HUES48 (cell line): ENCODE measurements around the gene NUDT3.
A peak's percentile ranks its signal among the peaks of the same experiment; 100 is the strongest.
"Not testable (repeated sequence)": the region's sequence is repeated elsewhere in the genome, so short reads cannot be mapped to it uniquely, and the experiment has no call there.

ENCODE experiments used
- H3K27ac ChIP-seq: one replicate; pipeline ENCODE4 v1.7.0; 2013; ENCODE audit warnings: low read depth, low read length, inconsistent platforms
- H3K27me3 ChIP-seq: 2 replicates; pipeline ENCODE4 v1.6.1; 2013; ENCODE audit warnings: mild to moderate bottlenecking, low read length; ENCODE audit not compliant: control insufficient read depth, insufficient read depth
- H3K36me3 ChIP-seq: 2 replicates; pipeline ENCODE4 v1.6.1; 2013; ENCODE audit warnings: low read length; ENCODE audit not compliant: control insufficient read depth, insufficient read depth
- H3K4me1 ChIP-seq: 2 replicates; pipeline ENCODE4 v1.6.1; 2013; ENCODE audit warnings: mild to moderate bottlenecking, low read length; ENCODE audit not compliant: control insufficient read depth, insufficient read depth
- H3K4me3 ChIP-seq: 2 replicates; pipeline ENCODE4 v1.5.1; 2013; ENCODE audit warnings: mild to moderate bottlenecking, low read depth, low read length
- H3K9ac ChIP-seq: 2 replicates; pipeline ENCODE4 v1.6.1; 2013; ENCODE audit warnings: mild to moderate bottlenecking, low read depth, low read length, moderate library complexity
- H3K9me3 ChIP-seq: 2 replicates; pipeline ENCODE4 v1.6.1; 2013; ENCODE audit warnings: low read length; ENCODE audit not compliant: control insufficient read depth, insufficient read depth

Gene NUDT3

GRCh38 chr6:34248727-34249468 is 143.6 kb downstream of the NUDT3 start, which contains the start of gene SMIM29:
SMIM29 (minus strand) TSS chr6:34249006; CDS start chr6:34247791, 1,215 bp downstream.
- H3K27ac ChIP-seq = peak within 1 kb of the TSS; percentile 95
- peaks cover 14% of the 10 kb centered on the region for H3K4me1 ChIP-seq
- H3K4me3 ChIP-seq = peak within 1 kb of the TSS; percentile 94
- no peaks in the 10 kb centered on the region for H3K9me3 ChIP-seq
- H3K9ac ChIP-seq = peak within 1 kb of the TSS; percentile 70
- H3K27me3 ChIP-seq = no peaks in the 10 kb centered on the region
- peaks cover 14% of the 10 kb centered on the region for H3K36me3 ChIP-seq

GRCh38 chr6:34248198-34248726 is 144.2 kb downstream of the NUDT3 start:
- peaks cover 19% of the 10 kb centered on the region for H3K4me1 ChIP-seq
- H3K9ac ChIP-seq = peak overlapping the region; percentile 19; the same call in 1 of the 2 replicates
- H3K27ac ChIP-seq = peak overlapping the region; percentile 95

GRCh38 chr6:34247481-34248197 is 144.8 kb downstream of the NUDT3 start:
- Histone ChIP-seq H3K4me1 (peaks cover 26% of the 10 kb centered on the region), H3K4me3 (no peak overlapping the region; the same call in 1 of the 2 replicates), H3K9me3 (no peaks in the 10 kb centered on the region), H3K27ac (peak overlapping the region; percentile 95), H3K9ac (no peak overlapping the region), H3K27me3 (no peaks in the 10 kb centered on the region), H3K36me3 (peaks cover 26% of the 10 kb centered on the region)

More at GRCh38 chr6:34248198-34248726, 144.2 kb downstream of the NUDT3 start:
- peaks cover 20% of the 10 kb centered on the region for H3K36me3 ChIP-seq
- H3K9me3 ChIP-seq = no peaks in the 10 kb centered on the region
- H3K27me3 ChIP-seq = no peaks in the 10 kb centered on the region
- H3K4me3 ChIP-seq = peak overlapping the region; percentile 75

- Histone ChIP-seq H3K27ac (peak overlapping the region; percentile 95), H3K4me1 (peaks cover 34% of the 10 kb centered on the region)
Observed at GRCh38 chr6:34246563-34247391, 145.7 kb downstream of the NUDT3 start.

GRCh38 chr6:34246249-34246562 is 146.3 kb downstream of the NUDT3 start:
- no peak overlapping the region for H3K4me3 ChIP-seq
- no peaks in the 10 kb centered on the region for H3K27me3 ChIP-seq
- no peaks in the 10 kb centered on the region for H3K9me3 ChIP-seq
- H3K4me1 ChIP-seq = peaks cover 36% of the 10 kb centered on the region
- peak overlapping the region; percentile 95 for H3K27ac ChIP-seq
- no peak overlapping the region for H3K9ac ChIP-seq
- peaks cover 41% of the 10 kb centered on the region for H3K36me3 ChIP-seq

More at GRCh38 chr6:34246563-34247391, 145.7 kb downstream of the NUDT3 start:
- H3K36me3 ChIP-seq = peaks cover 35% of the 10 kb centered on the region
- no peak overlapping the region for H3K9ac ChIP-seq
- no peaks in the 10 kb centered on the region for H3K9me3 ChIP-seq
- H3K27me3 ChIP-seq = no peaks in the 10 kb centered on the region
- H3K4me3 ChIP-seq = no peak overlapping the region

GRCh38 chr6:34245761-34246140 is 146.7 kb downstream of the NUDT3 start:
- H3K4me1 ChIP-seq = peaks cover 40% of the 10 kb centered on the region
- peak overlapping the region; percentile 95 for H3K27ac ChIP-seq
- H3K27me3 ChIP-seq, H3K9me3 ChIP-seq, H3K9ac ChIP-seq, H3K4me3 ChIP-seq: not testable (repeated sequence)
- peaks cover 45% of the 10 kb centered on the region for H3K36me3 ChIP-seq

- H3K9ac ChIP-seq = not testable (repeated sequence)
- peaks cover 45% of the 10 kb centered on the region for H3K4me1 ChIP-seq
- H3K27ac ChIP-seq = peak overlapping the region; percentile 95
Observed at GRCh38 chr6:34245032-34245760, 147.3 kb downstream of the NUDT3 start.

GRCh38 chr6:34243901-34244884 is 148.3 kb downstream of the NUDT3 start:
- Histone ChIP-seq H3K9me3 (no peaks in the 10 kb centered on the region), H3K36me3 (peaks cover 61% of the 10 kb centered on the region), H3K4me3 (no peak overlapping the region), H3K27me3 (no peaks in the 10 kb centered on the region), H3K9ac (no peak overlapping the region), H3K27ac (peak overlapping the region; percentile 95), H3K4me1 (peaks cover 55% of the 10 kb centered on the region)

More at GRCh38 chr6:34245032-34245760, 147.3 kb downstream of the NUDT3 start:
- not testable (repeated sequence) for H3K27me3 ChIP-seq, H3K9me3 ChIP-seq, H3K4me3 ChIP-seq
- H3K36me3 ChIP-seq = peaks cover 51% of the 10 kb centered on the region

- no peak overlapping the region for H3K9ac ChIP-seq
- no peaks in the 10 kb centered on the region for H3K27me3 ChIP-seq
- H3K4me1 ChIP-seq = peaks cover 53% of the 10 kb centered on the region
- H3K9me3 ChIP-seq = no peaks in the 10 kb centered on the region
- H3K36me3 ChIP-seq = peaks cover 70% of the 10 kb centered on the region
- H3K27ac ChIP-seq = peak overlapping the region; percentile 95
- H3K4me3 ChIP-seq = no peak overlapping the region
Observed at GRCh38 chr6:34243131-34243771, 149.2 kb downstream of the NUDT3 start.
